ENCODE data around the gene WDR7.

The WDR7 gene

GRCh38 chr18:56945171-56946083 is 294.3 kb downstream of the WDR7 start:
- DNase-seq, result no peak

GRCh38 chr18:56947236-56947635 is 296.1 kb downstream of the WDR7 start:
- no peak for DNase-seq

- DNase-seq, result no peak
Observed at GRCh38 chr18:56952026-56952425, 300.9 kb downstream of the WDR7 start.

GRCh38 chr18:56953428-56954198 is 302.5 kb downstream of the WDR7 start:
- no peak for DNase-seq

- no peak for DNase-seq
Observed at GRCh38 chr18:56955490-56955889, 304.3 kb downstream of the WDR7 start.

- no peak for DNase-seq
Observed at GRCh38 chr18:56959120-56959519, 308.0 kb downstream of the WDR7 start.

- DNase-seq, result no peak
Observed at GRCh38 chr18:56962322-56962721, 311.2 kb downstream of the WDR7 start.

- DNase-seq, result no peak
Observed at GRCh38 chr18:56967035-56967434, 315.9 kb downstream of the WDR7 start.

GRCh38 chr18:56973487-56973886 is 322.3 kb downstream of the WDR7 start:
- no peak for DNase-seq

- no peak for DNase-seq
Observed at GRCh38 chr18:56974141-56974540, 323.0 kb downstream of the WDR7 start.

GRCh38 chr18:56975276-56975675 is 324.1 kb downstream of the WDR7 start:
- no peak for DNase-seq

GRCh38 chr18:56977309-56977708 is 326.1 kb downstream of the WDR7 start:
- no peak for DNase-seq

GRCh38 chr18:56977771-56978170 is 326.6 kb downstream of the WDR7 start:
- no peak for DNase-seq

GRCh38 chr18:56980151-56980550 is 329.0 kb downstream of the WDR7 start:
- DNase-seq, result no peak

- DNase-seq, result no peak
Observed at GRCh38 chr18:56982766-56983165, 331.6 kb downstream of the WDR7 start.

- no peak for DNase-seq
Observed at GRCh38 chr18:56983275-56983992, 332.3 kb downstream of the WDR7 start.

- no peak for DNase-seq
Observed at GRCh38 chr18:56984731-56985130, 333.6 kb downstream of the WDR7 start.

- no peak for DNase-seq
Observed at GRCh38 chr18:56986829-56987228, 335.7 kb downstream of the WDR7 start.

- DNase-seq, result no peak
Observed at GRCh38 chr18:56987236-56987635, 336.1 kb downstream of the WDR7 start.

GRCh38 chr18:56988022-56988421 is 336.9 kb downstream of the WDR7 start:
- peak in 1 of 5 experiments; percentile 6 for DNase-seq

GRCh38 chr18:56990678-56991077 is 339.5 kb downstream of the WDR7 start:
- DNase-seq, result no peak

GRCh38 chr18:56992777-56993176 is 341.6 kb downstream of the WDR7 start:
- DNase-seq, result peak in 1 of 5 experiments; percentile 77

GRCh38 chr18:56995579-56996188 is 344.5 kb downstream of the WDR7 start:
- no peak for DNase-seq

Measured in T-helper 2 cell (primary cell).